PC-3 (cell line): ENCODE measurements around the gene HEATR3. TPM values are rescaled to one million over a fixed set of nuclear protein-coding genes. Genes with fewer than 3 reads are reported as not detected.

Experiments
- ATAC-seq: fragments of 200-7000 bp; cut with Tn5 transposase; 2 replicates; pipeline ENCODE4 v1.9.1; 2020; ENCODE audit warnings: mild to moderate bottlenecking, moderate library complexity
- BruUV-seq: library from RNA; stranded (reverse); fragments of 400-500 nt; replicated peaks from 2 replicates; lab custom pipeline; 2021; lab: Mats Ljungman, UMichigan
- CTCF ChIA-PET: fragments of 300-600 bp; sonication (Branson Sonifier 250); formaldehyde crosslinking; loops from one replicate; lab custom pipeline; 2022; ENCODE audit warnings: antibody characterized with exemption; lab: Charles Lee
- POLR2A ChIA-PET: fragments of 300-600 bp; sonication (Branson Sonifier 250); formaldehyde crosslinking; loops from one replicate; lab custom pipeline; 2022; ENCODE audit warnings: antibody characterized with exemption; ENCODE audit not compliant: unreplicated experiment; lab: Charles Lee
- DNase-seq: peaks from one replicate; pipeline ENCODE4 v3.0.0-alpha.2; 2015
- H2AFZ ChIP-seq: fragments of 300-600 bp; sonication (generic); 2 replicates; pipeline ENCODE4 v1.6.0; 2016; ENCODE audit warnings: antibody characterized with exemption, low read length
- H3F3A ChIP-seq: fragments of 300-600 bp; sonication (generic); one replicate; pipeline ENCODE4 v1.6.0; 2017; ENCODE audit warnings: antibody characterized with exemption, low read length, control low read depth, mild to moderate bottlenecking; ENCODE audit not compliant: unreplicated experiment
- H3K27ac ChIP-seq: fragments of 300-600 bp; sonication (generic); 2 replicates; pipeline ENCODE4 v1.5.1; 2016; ENCODE audit warnings: mild to moderate bottlenecking, low read length
- H3K27me3 ChIP-seq: fragments of 300-600 bp; sonication (generic); 2 replicates; pipeline ENCODE4 v1.6.1; 2016; ENCODE audit warnings: low read length, mixed read lengths
- H3K36me3 ChIP-seq: fragments of 300-600 bp; sonication (generic); 2 replicates; pipeline ENCODE4 v1.6.1; 2016; ENCODE audit warnings: low read depth, mixed run types, low read length, mixed read lengths
- H3K4me1 ChIP-seq: fragments of 300-600 bp; sonication (generic); 2 replicates; pipeline ENCODE4 v1.5.1; 2016; ENCODE audit warnings: low read length; ENCODE audit not compliant: insufficient read depth
- H3K4me2 ChIP-seq: fragments of 300-600 bp; sonication (generic); 2 replicates; pipeline ENCODE4 v1.6.0; 2016; ENCODE audit warnings: low read length
- H3K4me3 ChIP-seq: fragments of 300-600 bp; sonication (generic); 2 replicates; pipeline ENCODE4 v1.5.1; 2016; ENCODE audit warnings: mild to moderate bottlenecking, low read length, mixed read lengths
- H3K79me2 ChIP-seq: fragments of 300-600 bp; sonication (generic); 2 replicates; pipeline ENCODE4 v1.6.1; 2017; ENCODE audit warnings: low read length, mixed read lengths
- H3K9ac ChIP-seq: fragments of 300-600 bp; sonication (generic); 2 replicates; pipeline ENCODE4 v1.6.0; 2016; ENCODE audit warnings: mild to moderate bottlenecking, low read length
- H3K9me2 ChIP-seq: fragments of 300-600 bp; sonication (generic); replicated peaks from 2 replicates; pipeline ENCODE4 v1.6.1; 2016; ENCODE audit warnings: mixed run types, low read length, mixed read lengths
- H3K9me3 ChIP-seq: fragments of 300-600 bp; sonication (generic); 2 replicates; pipeline ENCODE4 v1.6.1; 2016; ENCODE audit warnings: low read length, mixed read lengths
- H4K20me1 ChIP-seq: fragments of 300-600 bp; sonication (generic); 2 replicates; pipeline ENCODE4 v1.6.1; 2016; ENCODE audit warnings: low read length, mixed read lengths
- EZH2 ChIP-seq: fragments of 300-600 bp; sonication (generic); IDR thresholded peaks from one replicate; pipeline ENCODE4 v1.6.1; 2017; ENCODE audit warnings: antibody characterized with exemption, mild to moderate bottlenecking, low read length; ENCODE audit not compliant: unreplicated experiment
- EZH2phosphoT487 ChIP-seq: fragments of 300-600 bp; sonication (generic); IDR thresholded peaks from 2 replicates; pipeline ENCODE4 v1.6.1; 2018; ENCODE audit warnings: mild to moderate bottlenecking, antibody characterized with exemption, low read length, borderline replicate concordance
- intact Hi-C: fragments of 100-400 bp; cut with micrococcal nuclease; formaldehyde crosslinking; loops from 2 replicates; pipeline ENCODE4 v1.9.0; 2023
- total RNA-seq: library from RNA; depleted of rRNA; stranded (reverse); fragments of >200 nt; gene quantifications from 2 replicates; pipeline ENCODE4 v1.2.3, GENCODE V29; 2014
- TF ChIP-seq, protein P1 (sequence below): fragments of 300-600 bp; sonication (generic); conservative IDR thresholded peaks from 2 replicates; pipeline ENCODE4 v1.5.1; 2017; ENCODE audit warnings: antibody characterized with exemption, low read depth, mild to moderate bottlenecking, low read length

HEATR3 gene
- total RNA-seq, 1 experiment from 2014 or later = 18.7 TPM

DNA sequence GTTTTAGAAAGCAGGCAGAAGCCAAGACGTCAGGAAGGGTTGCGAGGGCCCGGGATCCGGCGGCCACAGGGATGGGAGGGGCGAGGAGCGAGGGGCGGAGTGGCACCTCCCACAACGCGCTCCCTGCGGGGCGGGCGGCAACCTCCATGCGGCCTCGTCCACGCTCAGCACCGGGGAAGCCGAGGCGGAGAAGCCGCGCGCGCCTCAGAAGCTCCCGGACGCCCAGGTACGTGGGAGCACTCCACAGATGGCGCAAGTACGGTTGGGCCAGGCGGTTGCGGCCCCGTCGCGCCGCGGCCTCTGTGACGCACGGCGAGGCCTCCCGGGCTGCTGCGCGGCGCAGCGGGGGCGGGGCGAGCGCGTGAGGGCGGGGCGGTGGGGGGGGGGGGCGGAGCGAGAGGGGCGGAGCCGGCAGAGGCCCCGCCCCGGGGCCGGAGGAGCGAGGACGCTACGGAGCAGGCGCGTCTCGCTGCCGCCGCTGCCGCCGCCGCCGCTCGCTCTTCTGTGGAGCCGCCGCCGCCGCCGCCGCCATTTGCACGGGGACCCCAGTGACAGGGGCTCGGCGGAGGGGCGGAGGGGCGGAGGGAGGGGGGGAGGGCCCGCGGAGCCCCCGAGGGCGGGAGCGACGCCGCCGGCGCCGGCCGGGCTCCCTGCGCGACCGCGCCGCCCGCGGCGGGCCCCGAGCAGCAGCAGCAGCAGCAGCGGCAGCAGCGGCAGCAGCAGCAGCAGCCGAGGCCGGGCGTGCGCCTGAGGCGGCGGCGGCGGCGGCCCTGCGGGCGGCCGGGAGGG, 87.2 kb downstream of the HEATR3 start, which contains the start of gene TENT4B:
Gene TENT4B (plus strand): TSS at position 500 of the 789 bp plus-strand sequence. CDS start 316 bp downstream, outside the sequence.
- POLR2A ChIA-PET = no interaction called here
- no peaks in the 10 kb centered on the region for H3K9me2 ChIP-seq

DNA sequence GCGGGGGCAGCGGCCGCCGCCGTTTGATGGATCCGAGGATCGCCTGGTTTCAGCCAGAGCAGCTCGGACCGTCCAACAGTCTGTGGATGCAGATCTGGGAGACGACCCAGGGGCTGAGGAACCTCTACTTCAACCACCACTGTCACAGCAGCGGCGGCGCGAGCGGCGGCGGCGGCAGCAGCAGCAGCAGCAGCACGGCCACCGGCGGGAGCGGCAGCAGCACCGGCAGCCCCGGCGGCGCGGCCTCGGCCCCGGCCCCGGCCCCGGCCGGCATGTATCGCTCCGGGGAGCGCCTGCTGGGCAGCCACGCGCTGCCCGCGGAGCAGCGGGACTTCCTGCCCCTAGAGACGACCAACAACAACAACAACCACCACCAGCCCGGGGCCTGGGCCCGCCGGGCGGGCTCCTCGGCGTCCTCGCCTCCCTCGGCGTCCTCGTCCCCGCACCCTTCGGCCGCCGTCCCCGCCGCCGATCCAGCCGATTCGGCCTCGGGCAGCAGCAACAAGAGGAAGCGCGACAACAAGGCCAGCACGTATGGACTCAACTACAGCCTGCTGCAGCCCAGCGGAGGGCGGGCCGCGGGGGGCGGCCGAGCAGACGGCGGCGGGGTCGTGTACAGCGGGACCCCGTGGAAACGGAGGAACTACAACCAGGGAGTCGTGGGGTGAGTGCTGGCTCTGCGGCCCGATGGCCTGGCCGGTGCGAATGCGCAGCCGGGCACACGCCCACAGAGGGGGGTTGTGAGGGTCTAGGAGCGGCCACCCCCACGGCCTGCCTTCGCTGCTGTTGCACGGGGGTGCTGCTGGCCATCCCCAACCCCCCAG, 88.0 kb downstream of the HEATR3 start:
- H3K27me3 ChIP-seq = no peaks in the 10 kb centered on the region
- no peak for TF ChIP-seq EZH2phosphoT487
- TF ChIP-seq, protein P1, sequence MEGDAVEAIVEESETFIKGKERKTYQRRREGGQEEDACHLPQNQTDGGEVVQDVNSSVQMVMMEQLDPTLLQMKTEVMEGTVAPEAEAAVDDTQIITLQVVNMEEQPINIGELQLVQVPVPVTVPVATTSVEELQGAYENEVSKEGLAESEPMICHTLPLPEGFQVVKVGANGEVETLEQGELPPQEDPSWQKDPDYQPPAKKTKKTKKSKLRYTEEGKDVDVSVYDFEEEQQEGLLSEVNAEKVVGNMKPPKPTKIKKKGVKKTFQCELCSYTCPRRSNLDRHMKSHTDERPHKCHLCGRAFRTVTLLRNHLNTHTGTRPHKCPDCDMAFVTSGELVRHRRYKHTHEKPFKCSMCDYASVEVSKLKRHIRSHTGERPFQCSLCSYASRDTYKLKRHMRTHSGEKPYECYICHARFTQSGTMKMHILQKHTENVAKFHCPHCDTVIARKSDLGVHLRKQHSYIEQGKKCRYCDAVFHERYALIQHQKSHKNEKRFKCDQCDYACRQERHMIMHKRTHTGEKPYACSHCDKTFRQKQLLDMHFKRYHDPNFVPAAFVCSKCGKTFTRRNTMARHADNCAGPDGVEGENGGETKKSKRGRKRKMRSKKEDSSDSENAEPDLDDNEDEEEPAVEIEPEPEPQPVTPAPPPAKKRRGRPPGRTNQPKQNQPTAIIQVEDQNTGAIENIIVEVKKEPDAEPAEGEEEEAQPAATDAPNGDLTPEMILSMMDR = no peak
- no peak for TF ChIP-seq EZH2
- BruUV-seq = no TSS peak
- peaks cover 16% of the 10 kb centered on the region; the same call in 1 of the 2 replicates for H4K20me1 ChIP-seq
- H3K4me1 ChIP-seq = peaks cover 11% of the 10 kb centered on the region; the same call in 1 of the 2 replicates
- no peaks in the 10 kb centered on the region for H3K36me3 ChIP-seq
- H2AFZ ChIP-seq = no peak overlapping the region
- no peaks in the 10 kb centered on the region for H3F3A ChIP-seq
- H3K9me2 ChIP-seq = no peaks in the 10 kb centered on the region
- ChIA-PET POLR2A (no interaction called here), CTCF (no interaction called here)
- H3K9me3 ChIP-seq = no peaks in the 10 kb centered on the region
- ATAC-seq (peak; percentile 16), DNase-seq (peak; percentile 3)
- peak overlapping the region; percentile 95 for H3K4me2 ChIP-seq
- peak overlapping the region; percentile 90 for H3K4me3 ChIP-seq
- H3K27ac ChIP-seq = no peak overlapping the region
- intact Hi-C loops = loop anchor here (2.0 to 10.0 kb wide), 2 partner anchors 49 to 89 kb away; partner anchors contain the start of gene HEATR3
- H3K9ac ChIP-seq = peak overlapping the region; percentile 72
- peaks cover 50% of the 10 kb centered on the region for H3K79me2 ChIP-seq

More for the DNA sequence above, 87.2 kb downstream of the HEATR3 start, which contains the start of gene TENT4B:
- H4K20me1 ChIP-seq = peaks cover 16% of the 10 kb centered on the region; the same call in 1 of the 2 replicates
- peaks cover 42% of the 10 kb centered on the region for H3K79me2 ChIP-seq
- BruUV-seq = no TSS peak
- ATAC-seq (peak; percentile 75), DNase-seq (peak; percentile 57)
- no peaks in the 10 kb centered on the region for H3K36me3 ChIP-seq
- peak within 1 kb of the TSS; percentile 91 for H3K9ac ChIP-seq
- H3K4me2 ChIP-seq = peak within 1 kb of the TSS; percentile 95
- no peaks in the 10 kb centered on the region for H3K9me3 ChIP-seq
- H2AFZ ChIP-seq = peak within 1 kb of the TSS; percentile 97
- peaks cover 11% of the 10 kb centered on the region; the same call in 1 of the 2 replicates for H3K4me1 ChIP-seq
- intact Hi-C loops = loop anchor here (10.0 kb wide), 1 partner anchor 88 kb away; the partner anchor contains the start of gene HEATR3
- peak within 1 kb of the TSS; percentile 90 for H3K4me3 ChIP-seq
- H3F3A ChIP-seq = no peaks in the 10 kb centered on the region
- no peaks in the 10 kb centered on the region for H3K27me3 ChIP-seq
- H3K27ac ChIP-seq = peak within 1 kb of the TSS; percentile 79
- CTCF ChIA-PET = interaction anchor here (0.7 kb wide), 1 partner anchor 61 kb away, joined by 3 read pairs; no protein-coding TSS in a partner anchor
- TF ChIP-seq EZH2phosphoT487 (no peak), EZH2 (no peak)
- TF ChIP-seq, protein P1 = no peak
